ENCODE data around the gene FAU. TPM values are rescaled to one million over a fixed set of nuclear protein-coding genes. Genes with fewer than 3 reads are reported as not detected.

FAU gene
- total RNA-seq: 1,000 to 10,000 TPM in 1 of 7 donors, 100 to 1,000 TPM in 6; 528 to 1,008 (median 809) TPM
- polyA plus RNA-seq: 1,000 to 10,000 TPM; 1,501 to 2,170 (median 2,090) TPM
- long read RNA-seq, donor 1, transcript FAU-208 (1 exons, 1,484 nt): minor isoform, 13 of 690 reads
- long read RNA-seq, donor 1, transcript FAU-207 (5 exons, 847 nt): major isoform, 508 of 690 reads
- long read RNA-seq, donor 1, transcript FAU-202 (3 exons, 533 nt): minor isoform, 8 of 690 reads
- long read RNA-seq, donor 1, transcript FAU-209 (4 exons, 697 nt): minor isoform, 64 of 690 reads
- long read RNA-seq, donor 1, partial matches to known transcripts: 48 of 690 reads
- long read RNA-seq, donor 1, other reads (novel, unspliced or antisense): 47 of 690 reads
- long read RNA-seq, donor 2, transcript FAU-209 (4 exons, 697 nt): minor isoform, 39 of 634 reads
- long read RNA-seq, donor 2, transcript FAU-207 (5 exons, 847 nt): major isoform, 484 of 634 reads
- long read RNA-seq, donor 2, transcript FAU-208 (1 exons, 1,484 nt): minor isoform, 8 of 634 reads
- long read RNA-seq, donor 2, transcript FAU-202 (3 exons, 533 nt): minor isoform, 5 of 634 reads
- long read RNA-seq, donor 2, partial matches to known transcripts: 34 of 634 reads
- long read RNA-seq, donor 2, other reads (novel, unspliced or antisense): 63 of 634 reads

GRCh38 chr11:65121865-65122696, at the start of gene FAU, which contains the start of gene MRPL49:
Gene FAU, minus strand, starts transcription at chr11:65122134. Its CDS starts 321 bp downstream, at chr11:65121813.
Gene MRPL49, plus strand, starts transcription at chr11:65122321. Its CDS starts 26 bp downstream, at chr11:65122347.
- Histone ChIP-seq H3K4me3 (peak within 1 kb of the TSS; percentile 67 to 96 (median 86)), H3K27me3 (replicated peaks in 1 of 7) (no peaks in the 10 kb centered on the region), H3K9me3 (no peaks in the 10 kb centered on the region), H3K4me1 (peaks cover 17 to 82% (median 49%) of the 10 kb centered on the region in 6 donors), H3K36me3 (peaks cover 5 to 69% (median 58%) of the 10 kb centered on the region in 6 donors), H3K27ac (peak within 1 kb of the TSS; percentile 92 to 98 (median 96))
- intact Hi-C loops (cut with DNase I; ENCODE audit: low total_unique reads): no loop called here
- TF ChIP-seq CTCF (IDR thresholded peaks at IDR 0.05 in 8 of 11, conservative IDR thresholded peaks at IDR 0.05 in 3 of 11) (peak in 2 of 11 experiments; percentile 35 to 49), POLR2A (IDR thresholded peaks at IDR 0.05) (peak; percentile 51 to 86 (median 79)), POLR2AphosphoS5 (IDR thresholded peaks at IDR 0.05) (peak; percentile 98 to 99 (median 99))
- WGBS, 5 donors: 0 to 1% (median 1%) methylated on average over 55 to 64 of the region's 64 CpGs
- peak; percentile 100 for DNase-seq

- peak within 1 kb of the TSS in 7 of 8 donors; percentile 10 to 53 (median 43) for H3K27ac ChIP-seq
- peaks cover 0 to 16% (median 6%) of the 10 kb centered on the region in 6 donors for H3K4me1 ChIP-seq
- no peaks in the 10 kb centered on the region for H3K36me3 ChIP-seq
- H3K4me3 ChIP-seq: no peak within 1 kb of the TSS
- WGBS, 5 donors: 89 to 96% (median 95%) methylated on average over 8 to 21 of the region's 21 CpGs
- intact Hi-C loops (cut with DNase I; ENCODE audit: low total_unique reads): no loop called here
- H3K27me3 ChIP-seq (replicated peaks in 1 of 7): no peaks in the 10 kb centered on the region
- H3K9me3 ChIP-seq: no peaks in the 10 kb centered on the region
- DNase-seq: peak; percentile 56
- TF ChIP-seq CTCF (IDR thresholded peaks at IDR 0.05 in 8 of 11, conservative IDR thresholded peaks at IDR 0.05 in 3 of 11): no peak
- TF ChIP-seq POLR2A (IDR thresholded peaks at IDR 0.05): no peak
- no peak for TF ChIP-seq POLR2AphosphoS5 (IDR thresholded peaks at IDR 0.05)
Measured at GRCh38 chr11:65170058-65170534, 48.2 kb upstream of the FAU start, which contains the start of gene SPDYC. Gene SPDYC, plus strand, starts transcription at chr11:65170233. Its CDS starts 1,125 bp downstream, at chr11:65171358.

- Histone ChIP-seq H3K27me3 (replicated peaks in 1 of 7) (no peaks in the 10 kb centered on the region), H3K36me3 (no peaks in the 10 kb centered on the region), H3K4me3 (no peak overlapping the region), H3K9me3 (no peaks in the 10 kb centered on the region), H3K4me1 (peaks cover 0 to 16% (median 6%) of the 10 kb centered on the region in 6 donors), H3K27ac (peak overlapping the region in 7 of 8 donors; percentile 10 to 53 (median 43))
- 34 to 56% (median 42%) methylated on average over 9 to 11 of the region's 11 CpGs for WGBS, 5 donors
- peak; percentile 31 for DNase-seq
- intact Hi-C loops (cut with DNase I; ENCODE audit: low total_unique reads): no loop called here
- TF ChIP-seq POLR2AphosphoS5 (IDR thresholded peaks at IDR 0.05) (no peak), POLR2A (IDR thresholded peaks at IDR 0.05) (no peak), CTCF (IDR thresholded peaks at IDR 0.05 in 8 of 11, conservative IDR thresholded peaks at IDR 0.05 in 3 of 11) (no peak)
Measured at GRCh38 chr11:65169164-65169641, 47.3 kb upstream of the FAU start.

Data from spleen (tissue), 13 donors.